Epithelial cell of esophagus (primary cell): Measurements from ENCODE around the gene IP6K2.
A peak's percentile ranks its signal among the peaks of the same experiment; 100 is the strongest.
"Not testable (repeated sequence)": the region's sequence is repeated elsewhere in the genome, so short reads cannot be mapped to it uniquely, and the experiment has no call there.

Experiments used
- DNase-seq: peaks from one replicate; pipeline ENCODE4 v3.0.0; 2010; ENCODE audit warnings: low read depth
- H3K4me3 ChIP-seq: 2 replicates; pipeline ENCODE4 v1.5.1; 2011; ENCODE audit warnings: mild to moderate bottlenecking, low read length, control low read depth
- CTCF ChIP-seq: IDR thresholded peaks from 2 replicates; pipeline ENCODE4 v1.5.1; 2011; ENCODE audit warnings: low read depth, mild to moderate bottlenecking, low read length, control low read depth, inconsistent platforms; ENCODE audit not compliant: insufficient read depth; ENCODE audit errors: missing control alignments

Gene IP6K2

DNA sequence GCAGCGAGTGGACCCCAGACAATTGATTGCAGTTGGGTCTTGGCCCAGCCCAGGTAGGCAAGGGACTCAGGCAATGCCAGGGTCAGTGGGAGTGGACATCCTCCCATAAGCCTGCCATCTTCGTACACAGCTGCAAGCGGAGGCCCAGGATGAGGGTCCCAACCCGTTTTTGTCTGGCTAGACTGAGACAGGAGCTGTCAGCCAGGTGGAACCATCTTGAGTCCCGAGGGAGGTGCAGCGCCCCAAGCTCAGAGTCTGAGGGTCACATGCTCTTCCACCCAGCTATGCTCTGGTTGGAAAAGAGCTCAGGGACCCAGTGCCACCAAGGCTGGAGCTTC, 22.6 kb upstream of the IP6K2 start:
- no peak overlapping the region for H3K4me3 ChIP-seq
- DNase-seq: no peak
- no peak for TF ChIP-seq CTCF

DNA sequence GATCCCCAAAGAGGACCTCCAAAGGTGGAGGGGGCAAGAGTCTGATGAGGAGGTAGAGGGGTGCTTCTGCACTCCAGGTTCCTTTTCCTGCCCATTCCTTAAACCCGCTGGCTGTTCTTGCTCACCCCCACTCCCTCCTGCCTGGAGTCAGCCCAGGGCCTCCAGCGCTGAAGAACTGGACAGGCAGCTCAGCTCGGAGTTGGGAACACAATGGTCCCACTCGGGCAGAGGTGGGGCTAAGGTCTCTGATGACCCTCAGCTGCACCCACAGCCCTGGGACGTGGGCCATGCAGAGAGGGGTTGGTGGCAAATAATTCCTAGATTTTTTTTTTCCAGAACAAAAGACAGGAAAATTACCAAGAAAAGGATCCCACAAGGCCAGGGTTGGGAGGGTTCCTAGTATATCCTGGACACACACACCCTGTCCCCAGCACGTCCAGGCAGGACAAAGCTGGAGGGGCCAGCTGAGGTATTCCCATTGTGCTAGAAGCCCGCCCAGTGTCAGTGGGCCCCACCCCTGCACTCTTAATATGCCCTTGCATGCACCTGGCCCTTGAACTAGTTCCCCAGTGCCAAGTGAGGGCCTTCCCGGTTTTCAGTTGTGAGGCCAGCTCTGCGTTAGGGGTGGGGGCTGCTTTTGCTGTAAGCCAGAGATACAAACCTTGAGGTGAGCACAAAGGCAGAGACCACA, 22.1 kb upstream of the IP6K2 start:
- DNase-seq: peak; percentile 15
- H3K4me3 ChIP-seq: no peak overlapping the region
- no peak for TF ChIP-seq CTCF

DNA sequence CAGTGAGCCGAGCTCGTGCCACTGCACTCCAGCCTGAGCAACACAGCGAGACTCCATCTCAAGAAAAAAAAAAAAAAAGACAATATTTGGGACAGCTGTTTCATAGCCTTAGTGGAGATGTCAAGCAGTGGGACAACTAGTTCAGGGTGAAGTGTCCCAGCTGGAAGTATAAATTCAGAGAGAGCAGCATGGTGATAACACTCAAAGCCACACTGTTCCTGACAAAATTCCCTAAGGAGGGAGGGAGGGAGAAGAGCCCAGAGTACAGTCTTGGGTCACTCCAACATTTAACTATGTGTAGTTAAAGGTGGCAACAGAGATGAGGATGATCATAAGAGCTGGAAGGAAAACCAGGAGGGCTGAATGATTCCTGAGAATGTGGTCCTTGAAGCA, 21.1 kb upstream of the IP6K2 start:
- TF ChIP-seq CTCF: no peak
- no peak for DNase-seq

DNA sequence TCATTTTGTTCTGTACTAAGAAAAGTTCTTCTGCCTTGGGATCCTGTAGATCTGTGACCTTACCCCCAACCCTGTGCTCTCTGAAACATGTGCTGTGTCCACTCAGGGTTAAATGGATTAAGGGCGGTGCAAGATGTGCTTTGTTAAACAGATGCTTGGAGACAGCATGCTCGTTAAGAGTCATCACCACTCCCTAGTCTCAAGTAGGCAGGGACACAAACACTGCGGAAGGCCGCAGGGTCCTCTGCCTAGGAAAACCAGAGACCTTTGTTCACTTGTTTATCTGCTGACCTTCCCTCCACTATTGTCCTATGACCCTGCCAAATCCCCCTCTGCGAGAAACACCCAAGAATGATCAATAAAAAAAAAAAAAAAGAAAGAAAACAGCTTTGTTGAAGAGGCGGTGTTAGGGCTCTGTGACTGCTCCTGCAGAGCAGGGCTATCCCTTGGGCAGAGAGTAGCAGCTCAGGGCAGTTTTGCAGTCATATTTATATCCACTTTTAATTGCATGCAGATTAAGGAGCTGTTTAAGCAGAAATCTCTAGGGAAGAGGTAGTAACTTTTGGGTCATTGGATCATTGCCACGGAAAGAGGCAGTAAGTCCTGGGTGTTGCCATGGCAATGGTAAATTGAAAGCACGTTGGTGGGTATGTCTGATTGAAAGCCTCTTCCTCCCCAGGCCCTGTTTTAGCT, 18.2 kb upstream of the IP6K2 start:
- DNase-seq, H3K4me3 ChIP-seq: not testable (repeated sequence)

More for the DNA sequence above, 21.1 kb upstream of the IP6K2 start:
- no peak overlapping the region for H3K4me3 ChIP-seq

DNA sequence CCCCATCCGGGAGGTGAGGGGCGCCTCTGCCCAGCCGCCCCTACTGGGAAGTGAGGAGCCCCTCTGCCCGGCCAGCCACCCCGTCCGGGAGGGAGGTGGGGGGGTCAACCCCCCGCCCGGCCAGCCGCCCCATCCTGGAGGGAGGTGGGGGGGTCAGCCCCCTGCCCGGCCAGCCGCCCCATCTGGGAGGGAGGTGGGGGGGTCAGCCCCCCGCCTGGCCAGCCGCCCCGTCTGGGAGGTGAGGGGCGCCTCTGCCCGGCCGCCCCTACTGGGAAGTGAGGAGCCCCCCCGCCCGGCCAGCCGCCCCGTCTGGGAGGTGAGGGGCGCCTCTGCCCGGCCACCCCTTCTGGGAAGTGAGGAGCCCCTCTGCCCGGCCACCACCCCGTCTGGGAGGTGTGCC, 17.5 kb upstream of the IP6K2 start:
- DNase-seq, H3K4me3 ChIP-seq: not testable (repeated sequence)

DNA sequence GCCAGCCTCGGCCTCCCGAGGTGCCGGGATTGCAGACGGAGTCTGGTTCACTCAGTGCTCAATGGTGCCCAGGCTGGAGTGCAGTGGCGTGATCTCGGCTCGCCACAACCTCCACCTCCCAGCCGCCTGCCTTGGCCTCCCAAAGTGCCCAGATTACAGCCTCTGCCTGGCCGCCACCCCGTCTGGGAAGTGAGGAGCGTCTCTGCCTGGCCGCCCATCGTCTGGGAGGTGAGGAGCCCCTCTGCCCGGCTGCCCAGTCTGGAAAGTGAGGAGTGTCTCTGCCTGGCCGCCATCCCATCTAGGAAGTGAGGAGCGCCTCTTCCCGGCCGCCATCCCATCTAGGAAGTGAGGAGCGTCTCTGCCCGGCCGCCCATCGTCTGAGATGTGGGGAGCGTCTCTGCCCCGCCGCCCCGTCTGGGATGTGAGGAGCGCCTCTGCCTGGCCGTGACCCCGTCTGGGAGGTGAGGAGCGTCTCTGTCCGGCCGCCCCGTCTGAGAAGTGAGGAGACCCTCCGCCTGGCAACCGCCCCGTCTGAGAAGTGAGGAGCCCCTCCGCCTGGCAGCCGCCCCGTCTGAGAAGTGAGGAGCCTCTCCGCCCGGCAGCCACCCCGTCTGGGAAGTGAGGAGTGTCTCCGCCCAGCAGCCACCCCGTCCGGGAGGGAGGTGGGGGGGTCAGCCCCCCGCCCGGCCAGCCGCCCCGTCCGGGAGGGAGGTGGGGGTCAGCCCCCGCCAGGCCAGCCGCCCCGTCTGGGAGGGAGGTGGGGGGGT, 16.9 kb upstream of the IP6K2 start:
- H3K4me3 ChIP-seq, DNase-seq: not testable (repeated sequence)

- no peak for DNase-seq
- TF ChIP-seq CTCF: no peak
- no peak overlapping the region for H3K4me3 ChIP-seq
These were observed 10.5 kb upstream of the IP6K2 start for GRCh38 chr3:48727511-48727910.

DNA sequence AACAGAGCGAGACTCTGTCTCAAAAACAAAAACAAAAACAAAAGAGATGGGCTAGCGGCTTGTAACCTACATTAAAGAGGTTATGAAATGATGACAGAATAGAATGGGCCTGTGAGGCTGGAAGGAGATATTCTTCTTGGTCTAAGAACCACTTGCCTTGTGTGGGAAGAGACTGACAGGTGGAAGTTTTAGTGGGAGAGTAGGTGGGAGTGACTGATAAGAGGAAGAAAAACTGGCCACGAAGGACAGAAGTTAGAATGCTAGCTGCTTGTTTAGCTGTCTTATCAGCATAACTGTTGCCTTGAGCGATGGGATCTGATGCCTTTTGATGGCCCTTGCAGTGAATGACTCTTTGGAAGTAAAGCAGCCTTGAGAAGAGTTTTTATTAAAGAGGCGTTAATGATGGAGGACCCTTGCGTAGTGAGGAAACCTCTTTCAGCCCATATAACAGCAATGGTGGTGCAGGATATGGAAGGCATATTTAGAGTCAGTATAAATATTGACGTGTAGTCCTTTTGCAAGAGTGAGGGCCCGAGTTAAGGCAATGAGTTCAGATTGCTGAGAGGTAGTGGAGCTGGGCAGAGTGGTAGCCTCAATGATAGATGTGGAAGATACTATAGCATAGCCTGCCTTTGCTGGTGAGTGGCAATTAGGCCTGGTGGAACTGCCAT, 8.3 kb upstream of the IP6K2 start:
- not testable (repeated sequence) for DNase-seq, H3K4me3 ChIP-seq

DNA sequence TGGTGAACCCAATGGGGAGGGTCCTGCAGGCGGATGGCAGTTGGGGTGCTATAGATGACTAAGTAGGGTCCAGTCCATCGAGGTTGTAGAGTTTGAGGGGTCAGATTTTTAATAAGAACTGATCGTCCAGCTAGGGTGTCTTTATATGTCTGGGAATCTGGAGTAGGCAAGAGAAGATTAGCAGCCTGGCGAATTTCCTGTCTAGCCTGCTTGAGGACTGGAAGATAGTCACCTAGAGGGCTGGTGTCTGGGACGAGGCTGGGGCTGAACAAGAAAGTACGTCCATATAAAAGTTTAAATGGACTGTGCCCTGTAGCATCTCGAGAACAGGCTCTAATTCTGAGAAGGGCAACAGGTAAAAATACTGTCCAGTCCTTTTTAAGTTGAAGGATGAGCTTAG, 6.7 kb upstream of the IP6K2 start:
- no peak overlapping the region for H3K4me3 ChIP-seq
- TF ChIP-seq CTCF: no peak
- DNase-seq: no peak

DNA sequence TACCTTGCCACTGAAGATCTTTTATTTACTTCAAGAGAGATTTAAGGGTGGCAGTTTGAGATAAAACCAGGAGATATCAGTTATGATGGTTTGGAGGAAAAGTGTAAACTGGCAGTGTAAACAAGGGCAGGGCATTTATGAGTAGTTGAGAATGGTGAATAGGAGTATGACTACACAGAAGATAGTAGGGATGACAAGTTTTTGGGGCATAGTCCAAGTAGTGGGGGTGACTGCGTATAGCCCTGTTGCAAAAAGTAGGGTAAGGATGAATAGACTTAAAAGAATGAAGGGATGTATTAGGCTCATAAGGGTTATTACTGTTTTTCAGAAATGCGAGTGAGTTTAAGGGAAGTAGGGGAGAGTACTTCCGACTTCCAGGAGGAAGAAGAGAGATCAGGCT, 6.3 kb upstream of the IP6K2 start:
- not testable (repeated sequence) for DNase-seq, H3K4me3 ChIP-seq
